ENCODE measurements around the gene PISD. TPM values are rescaled to one million over a fixed set of nuclear protein-coding genes. Genes with fewer than 3 reads are reported as not detected.

Gene PISD
- 16.9 and 22.6 TPM in 2 replicates for total RNA-seq

DNA sequence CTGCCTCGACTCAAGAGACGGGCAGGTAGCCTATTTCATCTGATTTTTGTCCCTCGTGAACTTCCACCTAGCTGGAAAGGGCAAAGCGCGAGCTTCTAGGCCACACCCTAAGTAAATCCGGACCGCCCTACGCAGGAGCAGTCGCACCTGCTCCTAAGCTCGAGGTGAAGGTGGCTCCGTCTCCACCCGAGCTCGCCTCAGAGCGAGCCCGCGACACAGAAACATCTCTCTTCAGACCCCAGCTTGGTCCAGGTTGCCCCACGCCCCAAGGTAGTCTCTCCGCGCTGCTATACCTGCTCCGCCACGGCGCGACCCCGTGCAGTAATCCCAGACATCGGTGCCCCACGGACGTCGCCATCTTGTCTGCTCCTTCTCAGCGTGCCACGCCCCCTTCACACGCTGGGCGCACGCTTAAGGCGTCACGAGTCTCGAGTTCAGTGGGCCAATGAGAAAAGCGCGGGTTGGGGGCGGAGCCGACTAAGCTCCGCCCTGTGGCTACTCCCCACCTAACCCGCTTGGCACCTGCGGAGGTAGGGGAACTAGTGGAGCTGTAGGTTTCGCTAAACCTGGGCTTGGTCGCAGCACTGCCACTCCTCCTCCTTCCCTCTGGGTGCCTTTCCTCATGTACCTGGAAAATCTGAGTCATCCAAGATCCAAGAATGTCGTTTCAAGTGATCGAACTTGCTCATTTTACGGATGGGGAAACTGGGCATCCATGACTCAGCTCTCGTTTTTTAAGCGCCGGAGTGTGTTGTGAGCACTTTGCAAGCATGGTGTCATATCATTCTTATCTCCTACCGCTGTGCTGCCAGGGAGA, at the start of gene PISD:
PISD (minus strand) TSS at position 365 of the 817 bp plus-strand sequence; CDS start at position 358, 7 bp downstream.

Other genes starting within 250 kb of the PISD start
- 12.9 and 14.1 TPM in 2 replicates for gene EIF4ENIF1, start 172.4 kb downstream of the PISD start, total RNA-seq
- 13.7 and 13.8 TPM in 2 replicates for gene SFI1, start 165.7 kb downstream of the PISD start, total RNA-seq
- 28.4 and 29.1 TPM in 2 replicates for gene PRR14L, start 87.9 kb upstream of the PISD start, total RNA-seq
- 16.7 and 17.2 TPM in 2 replicates for gene DEPDC5, start 91.8 kb upstream of the PISD start, total RNA-seq